HG03280 (cell line): Measurements from ENCODE around the gene TIMM22.
"Not testable (repeated sequence)": the region's sequence is repeated elsewhere in the genome, so short reads cannot be mapped to it uniquely, and the experiment has no call there.

Source experiments
- ATAC-seq: cut with Tn5 transposase; IDR thresholded peaks from one replicate; pipeline ENCODE4 v1.9.1; 2021; ENCODE audit warnings: mild to moderate bottlenecking, moderate library complexity; ENCODE audit not compliant: unreplicated experiment

TIMM22 gene

GRCh38 chr17:971861-972260 lies 25.1 kb upstream of the TIMM22 start:
- ATAC-seq, result not testable (repeated sequence)

- no peak for ATAC-seq
Measured at GRCh38 chr17:973053-973452, 23.9 kb upstream of the TIMM22 start.

GRCh38 chr17:974778-975177 lies 22.2 kb upstream of the TIMM22 start:
- not testable (repeated sequence) for ATAC-seq

- ATAC-seq, result no peak
Measured at GRCh38 chr17:975371-975915, 21.5 kb upstream of the TIMM22 start.

- ATAC-seq, result no peak
Measured at GRCh38 chr17:976312-976711, 20.6 kb upstream of the TIMM22 start.

- ATAC-seq, result no peak
Measured at GRCh38 chr17:977166-977565, 19.8 kb upstream of the TIMM22 start.

- ATAC-seq, result no peak
Measured at GRCh38 chr17:978103-979093, 18.5 kb upstream of the TIMM22 start.

GRCh38 chr17:979212-979538 lies 17.8 kb upstream of the TIMM22 start:
- ATAC-seq, result no peak

- peak; percentile 67 for ATAC-seq
Measured at GRCh38 chr17:979539-980405, 17.2 kb upstream of the TIMM22 start, which contains the start of gene NXN. TSS of gene NXN (minus strand) at chr17:979776.

- ATAC-seq, result no peak
Measured at GRCh38 chr17:980406-981291, 16.3 kb upstream of the TIMM22 start.

- ATAC-seq, result no peak
Measured at GRCh38 chr17:981292-981658, 15.7 kb upstream of the TIMM22 start.

GRCh38 chr17:983921-984320 lies 13.0 kb upstream of the TIMM22 start:
- no peak for ATAC-seq

GRCh38 chr17:986322-986929 lies 10.5 kb upstream of the TIMM22 start:
- ATAC-seq, result no peak

- no peak for ATAC-seq
Measured at GRCh38 chr17:987931-988330, 9.0 kb upstream of the TIMM22 start.

GRCh38 chr17:988561-988960 lies 8.4 kb upstream of the TIMM22 start:
- ATAC-seq, result no peak

- no peak for ATAC-seq
Measured at GRCh38 chr17:992933-993332, 4.0 kb upstream of the TIMM22 start.

GRCh38 chr17:995324-995723 lies 1.6 kb upstream of the TIMM22 start:
- not testable (repeated sequence) for ATAC-seq

GRCh38 chr17:998111-998510 lies 1.2 kb downstream of the TIMM22 start:
- ATAC-seq, result no peak

- ATAC-seq, result no peak
Measured at GRCh38 chr17:1000597-1001461, 3.9 kb downstream of the TIMM22 start.
